Mammary epithelial cell (primary cell): ENCODE measurements around the gene RNU1-2.

Experiments used
- CTCF ChIP-seq, 2 donors: IDR thresholded peaks in 1 of 2; conservative IDR thresholded peaks in 1 of 2; 2 replicates each; pipeline ENCODE4 v1.5.1; 2011 to 2012; ENCODE audit warnings: inconsistent platforms in 2 of 2, low read length in 2 of 2, mild to moderate bottlenecking in 2 of 2, control low read depth in 1 of 2, low read depth in 1 of 2; ENCODE audit not compliant: insufficient read depth in 1 of 2; ENCODE audit errors: extremely low read depth in 1 of 2
- EZH2 ChIP-seq: IDR thresholded peaks from 2 replicates; pipeline ENCODE4 v1.6.1; 2012; ENCODE audit warnings: low read length, inconsistent platforms, borderline replicate concordance

GRCh38 chr1:16886860-16887605 is 8.7 kb upstream of the RNU1-2 start:
- TF ChIP-seq EZH2 (no peak), CTCF (conservative IDR thresholded peaks at IDR 0.05 in 1 of 2, IDR thresholded peaks at IDR 0.05 in 1 of 2; ENCODE audit: extremely low read depth in 1 of 2, insufficient read depth in 1 of 2, low read depth in 1 of 2, low read length in 2 of 2) (no peak)
